Astrocyte (in vitro differentiated cells and primary cell): Measurements from ENCODE around the gene ZFYVE1. TPM values are rescaled to one million over a fixed set of nuclear protein-coding genes. Genes with fewer than 3 reads are reported as not detected.
"Not testable (repeated sequence)": the region's sequence is repeated elsewhere in the genome, so short reads cannot be mapped to it uniquely, and the experiment has no call there.

Experiments
- DNase-seq: peaks from one replicate; pipeline ENCODE4 v3.0.0-alpha.2; 2010; ENCODE audit warnings: low read depth
- FAIRE-seq: peaks from 2 replicates; lab custom pipeline; 2011; peaks lifted over from hg19 to GRCh38; lab: Jason Lieb, UNC
- H2AFZ ChIP-seq: 2 replicates; pipeline ENCODE4 v1.6.0; 2012; ENCODE audit warnings: low read depth, low read length, inconsistent platforms
- H3K27ac ChIP-seq: 2 replicates; pipeline ENCODE4 v1.5.1; 2011; ENCODE audit warnings: low read depth, low read length, inconsistent platforms
- H3K27me3 ChIP-seq: 2 replicates; pipeline ENCODE4 v1.6.0; 2011; ENCODE audit warnings: low read length, inconsistent platforms; ENCODE audit not compliant: insufficient read depth
- H3K36me3 ChIP-seq: 2 replicates; pipeline ENCODE4 v1.5.1; 2011; ENCODE audit warnings: low read length, inconsistent platforms; ENCODE audit not compliant: insufficient read depth
- H3K4me1 ChIP-seq: 2 replicates; pipeline ENCODE4 v1.5.1; 2011; ENCODE audit warnings: low read length, inconsistent platforms; ENCODE audit not compliant: insufficient read depth
- H3K4me2 ChIP-seq: 2 replicates; pipeline ENCODE4 v1.6.0; 2012; ENCODE audit warnings: low read length, inconsistent platforms
- H3K4me3 ChIP-seq: 2 replicates; pipeline ENCODE4 v1.5.1; 2011; ENCODE audit warnings: low read depth, mild to moderate bottlenecking, low read length, inconsistent platforms; ENCODE audit not compliant: insufficient read depth
- H3K79me2 ChIP-seq: 2 replicates; pipeline ENCODE4 v1.6.0; 2012; ENCODE audit warnings: mild to moderate bottlenecking, low read length, inconsistent platforms; ENCODE audit not compliant: insufficient read depth
- H3K9ac ChIP-seq: 2 replicates; pipeline ENCODE4 v1.6.0; 2012; ENCODE audit warnings: mild to moderate bottlenecking, low read length, inconsistent platforms
- H3K9me3 ChIP-seq: 2 replicates; pipeline ENCODE4 v1.5.1; 2012; ENCODE audit warnings: low read depth, mild to moderate bottlenecking, low read length, inconsistent platforms; ENCODE audit not compliant: insufficient read depth
- H4K20me1 ChIP-seq: 2 replicates; pipeline ENCODE4 v1.6.0; 2012; ENCODE audit warnings: low read length, inconsistent platforms; ENCODE audit not compliant: insufficient read depth
- H3K27ac Mint-ChIP-seq: one replicate; pipeline ENCODE4 v1.8.0; 2021; ENCODE audit warnings: mild to moderate bottlenecking, mixed read lengths; ENCODE audit not compliant: unreplicated experiment
- H3K27me3 Mint-ChIP-seq: one replicate; pipeline ENCODE4 v1.8.0; 2021; ENCODE audit warnings: low read depth, mixed read lengths; ENCODE audit not compliant: unreplicated experiment
- H3K36me3 Mint-ChIP-seq: one replicate; pipeline ENCODE4 v1.8.0; 2021; ENCODE audit warnings: low read depth, mixed read lengths; ENCODE audit not compliant: unreplicated experiment
- H3K4me1 Mint-ChIP-seq: one replicate; pipeline ENCODE4 v1.8.0; 2021; ENCODE audit warnings: low read depth, mixed read lengths; ENCODE audit not compliant: unreplicated experiment
- H3K4me3 Mint-ChIP-seq: one replicate; pipeline ENCODE4 v1.8.0; 2021; ENCODE audit warnings: mild to moderate bottlenecking, moderate library complexity, mixed read lengths; ENCODE audit not compliant: unreplicated experiment
- H3K9me3 Mint-ChIP-seq: one replicate; pipeline ENCODE4 v1.8.0; 2021; ENCODE audit warnings: mild to moderate bottlenecking, mixed read lengths; ENCODE audit not compliant: unreplicated experiment
- CTCF ChIP-seq: IDR thresholded peaks from 2 replicates; pipeline ENCODE4 v1.5.1; 2011; ENCODE audit warnings: low read depth, mild to moderate bottlenecking, inconsistent platforms, low read length, moderate library complexity; ENCODE audit not compliant: insufficient read depth
- EZH2 ChIP-seq: IDR thresholded peaks from 2 replicates; pipeline ENCODE4 v1.6.1; 2012; ENCODE audit warnings: mild to moderate bottlenecking, low read length, inconsistent platforms; ENCODE audit not compliant: insufficient read depth
- total RNA-seq: library from RNA; stranded (reverse); gene quantifications from 2 replicates; pipeline ENCODE4 v1.2.1, GENCODE V29; 2021

ZFYVE1 gene
- total RNA-seq, 1 donor from 2014 or later, result 34.3 TPM

- H4K20me1 ChIP-seq, result peaks cover 73% of the 10 kb centered on the region
- H3K36me3 Mint-ChIP-seq, result peaks cover 22% of the 10 kb centered on the region
- peak overlapping the region; percentile 72 for H3K4me3 Mint-ChIP-seq
- FAIRE-seq (no peak), DNase-seq (no peak)
- H3K4me1 Mint-ChIP-seq, result peaks cover 23% of the 10 kb centered on the region
- H3K27me3 Mint-ChIP-seq, result no peaks in the 10 kb centered on the region
- H3K27me3 ChIP-seq, result no peaks in the 10 kb centered on the region
- no peak overlapping the region for H3K9ac ChIP-seq
- no peak overlapping the region for H3K27ac Mint-ChIP-seq
- no peak overlapping the region for H2AFZ ChIP-seq
- no peak overlapping the region for H3K27ac ChIP-seq
- no peaks in the 10 kb centered on the region for H3K9me3 ChIP-seq
- H3K4me3 ChIP-seq, result no peak overlapping the region
- H3K9me3 Mint-ChIP-seq, result peaks cover 2% of the 10 kb centered on the region
- H3K36me3 ChIP-seq, result peaks cover 19% of the 10 kb centered on the region
- H3K4me2 ChIP-seq, result peak overlapping the region; percentile 48
- no peak for TF ChIP-seq EZH2
- TF ChIP-seq CTCF, result no peak
- H3K79me2 ChIP-seq, result peaks cover 72% of the 10 kb centered on the region
- no peaks in the 10 kb centered on the region for H3K4me1 ChIP-seq
Measured at GRCh38 chr14:73022051-73022450, 4.9 kb downstream of the ZFYVE1 start.

- H3K4me3 Mint-ChIP-seq, H3K9ac ChIP-seq, H3K4me1 ChIP-seq, H3K27me3 ChIP-seq, H3K4me3 ChIP-seq, H3K27ac ChIP-seq, FAIRE-seq, H2AFZ ChIP-seq, H3K36me3 ChIP-seq, H3K9me3 ChIP-seq, H3K9me3 Mint-ChIP-seq, H3K27ac Mint-ChIP-seq, H3K27me3 Mint-ChIP-seq, H3K4me2 ChIP-seq, DNase-seq: not testable (repeated sequence)
- Histone ChIP-seq H4K20me1 (peaks cover 75% of the 10 kb centered on the region), H3K79me2 (peaks cover 52% of the 10 kb centered on the region)
- Mint-ChIP-seq H3K4me1 (peaks cover 15% of the 10 kb centered on the region), H3K36me3 (peaks cover 22% of the 10 kb centered on the region)
Measured at GRCh38 chr14:73016011-73016410, 10.9 kb downstream of the ZFYVE1 start.

- not testable (repeated sequence) for H3K27ac ChIP-seq, H3K4me3 Mint-ChIP-seq, H3K36me3 ChIP-seq, H3K4me2 ChIP-seq, DNase-seq, H3K4me1 ChIP-seq, H3K27me3 ChIP-seq, H3K9me3 ChIP-seq, H3K4me3 ChIP-seq, H2AFZ ChIP-seq, H3K27me3 Mint-ChIP-seq, H3K27ac Mint-ChIP-seq, FAIRE-seq, H3K9me3 Mint-ChIP-seq, H3K9ac ChIP-seq
- peaks cover 70% of the 10 kb centered on the region for H4K20me1 ChIP-seq
- peaks cover 48% of the 10 kb centered on the region for H3K79me2 ChIP-seq
- Mint-ChIP-seq H3K36me3 (peaks cover 22% of the 10 kb centered on the region), H3K4me1 (peaks cover 15% of the 10 kb centered on the region)
Measured at GRCh38 chr14:73015552-73015951, 11.4 kb downstream of the ZFYVE1 start.
